ENCODE results near the gene LIN7C.

GRCh38 chr11:27541790-27542189 lies 35.2 kb upstream of the LIN7C start:
- TF ChIP-seq, protein P1, sequence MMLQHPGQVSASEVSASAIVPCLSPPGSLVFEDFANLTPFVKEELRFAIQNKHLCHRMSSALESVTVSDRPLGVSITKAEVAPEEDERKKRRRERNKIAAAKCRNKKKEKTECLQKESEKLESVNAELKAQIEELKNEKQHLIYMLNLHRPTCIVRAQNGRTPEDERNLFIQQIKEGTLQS (IDR thresholded peaks at IDR 0.05): no peak
- TF ChIP-seq, protein P2, sequence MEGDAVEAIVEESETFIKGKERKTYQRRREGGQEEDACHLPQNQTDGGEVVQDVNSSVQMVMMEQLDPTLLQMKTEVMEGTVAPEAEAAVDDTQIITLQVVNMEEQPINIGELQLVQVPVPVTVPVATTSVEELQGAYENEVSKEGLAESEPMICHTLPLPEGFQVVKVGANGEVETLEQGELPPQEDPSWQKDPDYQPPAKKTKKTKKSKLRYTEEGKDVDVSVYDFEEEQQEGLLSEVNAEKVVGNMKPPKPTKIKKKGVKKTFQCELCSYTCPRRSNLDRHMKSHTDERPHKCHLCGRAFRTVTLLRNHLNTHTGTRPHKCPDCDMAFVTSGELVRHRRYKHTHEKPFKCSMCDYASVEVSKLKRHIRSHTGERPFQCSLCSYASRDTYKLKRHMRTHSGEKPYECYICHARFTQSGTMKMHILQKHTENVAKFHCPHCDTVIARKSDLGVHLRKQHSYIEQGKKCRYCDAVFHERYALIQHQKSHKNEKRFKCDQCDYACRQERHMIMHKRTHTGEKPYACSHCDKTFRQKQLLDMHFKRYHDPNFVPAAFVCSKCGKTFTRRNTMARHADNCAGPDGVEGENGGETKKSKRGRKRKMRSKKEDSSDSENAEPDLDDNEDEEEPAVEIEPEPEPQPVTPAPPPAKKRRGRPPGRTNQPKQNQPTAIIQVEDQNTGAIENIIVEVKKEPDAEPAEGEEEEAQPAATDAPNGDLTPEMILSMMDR (IDR thresholded peaks at IDR 0.05; ENCODE audit: low read depth, low read length, missing input control): no peak
- TF ChIP-seq YY1 (IDR thresholded peaks at IDR 0.05): no peak
- TF ChIP-seq, protein P3, sequence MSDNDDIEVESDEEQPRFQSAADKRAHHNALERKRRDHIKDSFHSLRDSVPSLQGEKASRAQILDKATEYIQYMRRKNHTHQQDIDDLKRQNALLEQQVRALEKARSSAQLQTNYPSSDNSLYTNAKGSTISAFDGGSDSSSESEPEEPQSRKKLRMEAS (IDR thresholded peaks at IDR 0.05): no peak

Measured in liver (tissue), 3 donors.